ENCODE measurements around the gene LMCD1. TPM values are rescaled to one million over a fixed set of nuclear protein-coding genes. Genes with fewer than 3 reads are reported as not detected.

Gene LMCD1
- total and polyA plus RNA-seq, 9 donors: 42.1 to 146 (median 127) TPM

DNA sequence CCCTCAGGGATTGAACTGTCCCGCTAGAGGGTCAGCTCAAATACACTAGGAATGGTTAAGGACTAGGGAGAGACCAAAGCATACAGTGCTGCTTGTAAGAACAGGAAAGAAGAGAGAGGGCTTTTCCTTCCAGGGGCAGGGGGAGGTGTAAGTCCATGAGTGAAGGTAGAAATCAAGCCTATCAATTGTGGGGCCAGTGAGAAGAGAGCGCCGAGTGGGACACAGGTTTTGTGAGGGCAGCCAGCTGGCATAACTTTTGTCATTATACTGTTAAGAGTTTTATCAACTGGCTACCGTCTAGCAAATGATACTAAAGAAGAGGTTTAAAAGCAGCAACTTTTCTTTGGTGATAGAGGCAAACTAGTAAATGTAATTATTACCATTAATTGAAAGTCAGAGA is 45.0 kb downstream of the LMCD1 start:
- 68 to 75% (median 69%) methylated on average over 4 of the region's 4 CpGs for WGBS, 3 donors
- intact Hi-C loops (cut with DNase I): no loop called here

DNA sequence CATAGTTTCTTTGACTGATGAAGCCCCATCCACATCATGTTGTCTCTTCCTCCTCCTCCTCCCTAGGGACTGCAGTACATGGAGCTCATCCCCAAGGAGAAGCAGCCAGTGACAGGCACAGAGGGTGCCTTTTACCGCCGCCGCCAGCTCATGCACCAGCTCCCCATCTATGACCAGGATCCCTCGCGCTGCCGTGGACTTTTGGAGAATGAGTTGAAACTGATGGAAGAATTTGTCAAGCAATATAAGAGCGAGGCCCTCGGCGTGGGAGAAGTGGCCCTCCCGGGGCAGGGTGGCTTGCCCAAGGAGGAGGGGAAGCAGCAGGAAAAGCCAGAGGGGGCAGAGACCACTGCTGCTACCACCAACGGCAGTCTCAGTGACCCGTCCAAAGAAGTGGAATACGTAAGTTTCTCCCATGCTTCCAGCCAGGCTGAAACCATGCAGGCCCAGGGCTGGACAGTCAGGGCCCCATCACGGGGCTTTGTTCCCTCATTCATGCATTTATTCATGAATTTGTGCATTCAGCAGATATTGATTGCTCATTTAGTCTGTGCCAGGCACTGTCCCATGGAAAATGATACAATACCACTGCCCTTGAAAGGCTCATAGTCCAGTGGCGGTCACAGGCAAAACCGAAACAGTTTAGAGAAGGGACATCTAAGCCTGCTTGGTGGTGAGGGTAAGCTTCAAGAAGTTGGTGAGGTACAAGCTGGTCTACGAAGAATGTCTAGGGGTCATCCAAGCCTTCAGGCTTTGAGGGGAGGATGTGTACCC is 47.1 kb downstream of the LMCD1 start:
- Histone ChIP-seq H3K27me3 (no peaks in the 10 kb centered on the region), H3K4me3 (no peak overlapping the region), H3K36me3 (no peaks in the 10 kb centered on the region), H3K9me3 (no peaks in the 10 kb centered on the region), H3K4me1 (ENCODE audit: insufficient read depth) (no peaks in the 10 kb centered on the region), H3K27ac (no peak overlapping the region)
- intact Hi-C loops (cut with DNase I): no loop called here
- peak in 1 of 5 donors; percentile 26 for DNase-seq
- 95 to 97% (median 95%) methylated on average over 17 of the region's 17 CpGs for WGBS, 3 donors
- TF ChIP-seq, protein P1, sequence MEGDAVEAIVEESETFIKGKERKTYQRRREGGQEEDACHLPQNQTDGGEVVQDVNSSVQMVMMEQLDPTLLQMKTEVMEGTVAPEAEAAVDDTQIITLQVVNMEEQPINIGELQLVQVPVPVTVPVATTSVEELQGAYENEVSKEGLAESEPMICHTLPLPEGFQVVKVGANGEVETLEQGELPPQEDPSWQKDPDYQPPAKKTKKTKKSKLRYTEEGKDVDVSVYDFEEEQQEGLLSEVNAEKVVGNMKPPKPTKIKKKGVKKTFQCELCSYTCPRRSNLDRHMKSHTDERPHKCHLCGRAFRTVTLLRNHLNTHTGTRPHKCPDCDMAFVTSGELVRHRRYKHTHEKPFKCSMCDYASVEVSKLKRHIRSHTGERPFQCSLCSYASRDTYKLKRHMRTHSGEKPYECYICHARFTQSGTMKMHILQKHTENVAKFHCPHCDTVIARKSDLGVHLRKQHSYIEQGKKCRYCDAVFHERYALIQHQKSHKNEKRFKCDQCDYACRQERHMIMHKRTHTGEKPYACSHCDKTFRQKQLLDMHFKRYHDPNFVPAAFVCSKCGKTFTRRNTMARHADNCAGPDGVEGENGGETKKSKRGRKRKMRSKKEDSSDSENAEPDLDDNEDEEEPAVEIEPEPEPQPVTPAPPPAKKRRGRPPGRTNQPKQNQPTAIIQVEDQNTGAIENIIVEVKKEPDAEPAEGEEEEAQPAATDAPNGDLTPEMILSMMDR (IDR thresholded peaks at IDR 0.05): no peak
- TF ChIP-seq POLR2A (IDR thresholded peaks at IDR 0.05): no peak
- no peak for TF ChIP-seq EP300 (IDR thresholded peaks at IDR 0.05)

More for the DNA sequence above, 45.0 kb downstream of the LMCD1 start:
- H3K27ac ChIP-seq: no peak overlapping the region
- no peaks in the 10 kb centered on the region for H3K36me3 ChIP-seq
- TF ChIP-seq, protein P1 (IDR thresholded peaks at IDR 0.05): no peak
- no peak for TF ChIP-seq EP300 (IDR thresholded peaks at IDR 0.05)
- TF ChIP-seq POLR2A (IDR thresholded peaks at IDR 0.05): no peak
- no peak overlapping the region for H3K4me3 ChIP-seq
- DNase-seq: no peak
- no peaks in the 10 kb centered on the region for H3K27me3 ChIP-seq
- H3K9me3 ChIP-seq: no peaks in the 10 kb centered on the region
- peaks cover 3% of the 10 kb centered on the region for H3K4me1 ChIP-seq (ENCODE audit: insufficient read depth)

DNA sequence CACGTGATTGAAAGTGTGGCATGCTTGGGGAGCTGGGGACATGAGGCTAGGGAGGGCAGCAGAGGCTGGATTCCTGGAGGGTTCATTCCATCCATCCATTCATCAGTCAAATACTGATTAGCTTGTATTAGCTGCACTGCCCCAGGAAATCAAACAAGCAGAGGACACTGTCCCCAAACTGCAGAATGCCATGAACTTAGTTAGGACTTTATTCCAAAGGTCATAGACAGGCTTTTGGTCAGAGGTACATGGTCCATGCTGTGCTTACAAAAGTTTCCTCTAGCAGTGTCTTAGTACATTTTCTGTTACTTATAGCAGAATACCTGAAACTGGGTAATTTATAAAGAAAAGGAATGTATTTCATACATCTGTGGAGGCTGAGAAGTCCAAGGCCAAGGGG is 47.7 kb downstream of the LMCD1 start:
- Histone ChIP-seq H3K4me3 (no peak overlapping the region), H3K36me3 (no peaks in the 10 kb centered on the region), H3K27me3 (no peaks in the 10 kb centered on the region), H3K4me1 (ENCODE audit: insufficient read depth) (peaks cover 4% of the 10 kb centered on the region), H3K27ac (no peak overlapping the region), H3K9me3 (no peaks in the 10 kb centered on the region)
- 62 to 71% (median 68%) methylated on average over 1 of the region's 1 CpG for WGBS, 3 donors
- intact Hi-C loops (cut with DNase I): no loop called here
- TF ChIP-seq POLR2A (IDR thresholded peaks at IDR 0.05) (no peak), EP300 (IDR thresholded peaks at IDR 0.05) (no peak)
- TF ChIP-seq, protein P1 (IDR thresholded peaks at IDR 0.05): no peak
- no peak for DNase-seq

DNA sequence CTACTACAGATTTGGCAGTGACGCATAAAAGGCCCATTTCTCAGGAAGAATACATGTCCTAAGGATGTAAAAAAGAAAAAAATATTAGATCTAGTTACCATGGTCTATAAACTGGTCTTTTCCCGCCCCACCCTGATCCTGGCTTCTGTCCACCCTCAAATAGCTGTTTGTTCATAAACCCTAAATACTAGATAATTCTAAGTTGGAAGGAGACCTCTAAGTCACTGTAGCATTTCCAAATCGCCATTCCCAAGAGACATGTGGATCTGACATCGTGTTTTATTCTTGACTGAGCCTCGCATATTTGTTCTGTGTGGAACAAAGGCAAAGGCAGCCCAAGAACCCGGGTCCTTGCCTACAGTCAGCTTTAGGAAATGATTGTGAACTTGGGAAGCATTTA is 49.0 kb downstream of the LMCD1 start:
- peak in 1 of 5 donors; percentile 30 for DNase-seq
- intact Hi-C loops (cut with DNase I): loop anchor here in 2 of 4 donors (10.0 kb wide), 1 partner anchor 46 kb away; the partner anchor contains the start of gene LMCD1 (in 2 of the 2)
- no peaks in the 10 kb centered on the region for H3K36me3 ChIP-seq
- H3K9me3 ChIP-seq: no peaks in the 10 kb centered on the region
- 42 to 69% (median 67%) methylated on average over 6 of the region's 6 CpGs for WGBS, 3 donors
- H3K4me3 ChIP-seq: no peak overlapping the region
- no peaks in the 10 kb centered on the region for H3K27me3 ChIP-seq
- no peak for TF ChIP-seq POLR2A (IDR thresholded peaks at IDR 0.05)
- TF ChIP-seq, protein P1 (IDR thresholded peaks at IDR 0.05): no peak
- TF ChIP-seq EP300 (IDR thresholded peaks at IDR 0.05): no peak
- peaks cover 13% of the 10 kb centered on the region for H3K4me1 ChIP-seq (ENCODE audit: insufficient read depth)
- no peak overlapping the region for H3K27ac ChIP-seq
